ENCODE data around the gene RBMY1E.
"Not testable (repeated sequence)": the region's sequence is repeated elsewhere in the genome, so short reads cannot be mapped to it uniquely, and the experiment has no call there.

RBMY1E gene

DNA sequence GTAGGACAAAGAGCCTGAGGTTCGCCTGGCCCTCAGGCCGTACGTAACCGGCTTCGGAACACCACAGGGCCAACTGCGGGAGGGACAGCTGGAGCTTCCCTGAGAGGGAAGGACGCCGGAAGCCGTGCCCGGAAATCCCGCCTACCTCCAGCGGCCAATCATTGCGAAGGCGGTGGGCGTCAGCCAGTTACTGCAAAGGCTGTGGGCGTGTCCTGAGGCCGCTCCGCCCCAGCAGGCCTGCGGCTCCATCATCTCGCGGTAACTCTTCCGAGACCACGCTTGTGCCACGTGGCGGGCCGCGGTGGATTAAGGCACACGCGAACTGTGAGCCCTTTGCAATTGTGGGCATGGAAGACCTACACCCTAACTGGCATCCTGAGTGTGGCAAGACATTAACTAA is at the start of gene RBMY1E:
TSS of gene RBMY1E (minus strand) at position 101 of the 400 bp plus-strand sequence. CDS start 1,978 bp downstream, outside the sequence.
- in situ Hi-C loops (cut with MboI; ENCODE audit: low pct_unique_long_range_greater_than_20kb, low sequenced_read_pairs, unreplicated experiment); DNase-seq (ENCODE audit: low spot score): not testable (repeated sequence)

DNA sequence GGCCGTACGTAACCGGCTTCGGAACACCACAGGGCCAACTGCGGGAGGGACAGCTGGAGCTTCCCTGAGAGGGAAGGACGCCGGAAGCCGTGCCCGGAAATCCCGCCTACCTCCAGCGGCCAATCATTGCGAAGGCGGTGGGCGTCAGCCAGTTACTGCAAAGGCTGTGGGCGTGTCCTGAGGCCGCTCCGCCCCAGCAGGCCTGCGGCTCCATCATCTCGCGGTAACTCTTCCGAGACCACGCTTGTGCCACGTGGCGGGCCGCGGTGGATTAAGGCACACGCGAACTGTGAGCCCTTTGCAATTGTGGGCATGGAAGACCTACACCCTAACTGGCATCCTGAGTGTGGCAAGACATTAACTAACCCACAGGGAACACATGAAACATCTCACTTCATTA is 23.4 kb downstream of the RBMY1E start, which contains the start of gene RBMY1D:
TSS of gene RBMY1D (minus strand) at position 101 of the 400 bp plus-strand sequence. CDS start 2,013 bp downstream, outside the sequence.
- DNase-seq (ENCODE audit: low spot score); in situ Hi-C loops (cut with MboI; ENCODE audit: low pct_unique_long_range_greater_than_20kb, low sequenced_read_pairs, unreplicated experiment): not testable (repeated sequence)

DNA sequence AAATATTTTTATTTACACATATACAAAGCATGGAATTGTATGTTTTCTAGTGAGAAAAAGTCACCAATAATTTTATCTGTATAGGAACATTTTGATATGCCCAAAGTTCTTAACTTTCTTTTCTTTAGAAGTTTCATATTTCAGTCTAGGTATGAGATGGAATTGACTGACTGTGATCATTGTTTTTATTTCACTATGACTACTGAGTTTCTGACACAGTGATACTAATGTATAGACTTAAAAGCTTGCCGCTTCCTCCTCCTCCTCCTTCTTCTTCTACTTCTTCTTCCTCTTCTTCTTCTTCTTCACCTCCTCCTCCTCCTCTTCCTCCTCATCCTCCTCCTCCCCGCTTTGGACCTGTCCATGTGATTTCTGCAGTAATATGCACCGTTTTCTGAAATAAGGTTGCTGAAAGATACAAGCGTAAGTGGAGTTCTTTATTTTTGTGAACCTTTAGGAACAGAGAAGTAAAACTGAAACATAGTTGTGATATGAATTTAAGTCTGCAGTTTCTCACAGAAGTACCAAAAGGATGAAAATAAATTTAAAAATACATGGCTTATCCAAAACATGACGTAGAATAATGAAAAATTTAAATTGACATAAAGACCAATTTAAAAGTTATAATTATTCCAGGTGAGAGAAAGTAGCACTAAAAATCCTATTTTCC is 48.3 kb downstream of the RBMY1E start:
- DNase-seq (ENCODE audit: low spot score); in situ Hi-C loops (cut with MboI; ENCODE audit: low pct_unique_long_range_greater_than_20kb, low sequenced_read_pairs, unreplicated experiment): not testable (repeated sequence)
